Pancreas (tissue), 10 donors: ENCODE data around the gene OGFOD2. TPM values are rescaled to one million over a fixed set of nuclear protein-coding genes. Genes with fewer than 3 reads are reported as not detected.
"Not testable (repeated sequence)": the region's sequence is repeated elsewhere in the genome, so short reads cannot be mapped to it uniquely, and the experiment has no call there.

Experiments used
- ATAC-seq, 4 donors: fragments of 200-7000 bp; cut with Tn5 transposase; one replicate each; pipeline versions ENCODE4 v1.8.0 to v1.9.1; 2020; ENCODE audit warnings: mild to moderate bottlenecking in 4 of 4, moderate library complexity in 4 of 4
- DNase-seq, 6 donors: peaks; one replicate each; pipeline ENCODE4 v3.0.0-alpha.2; 2020
- FAIRE-seq: peaks from 2 replicates; lab custom pipeline; 2012; peaks lifted over from hg19 to GRCh38; lab: Jason Lieb, UNC
- H3K27ac ChIP-seq, 4 donors: fragments of 200-600 bp; sonication (generic); 1 replicate in 3 of 4; 2 replicates in 1 of 4; pipeline versions ENCODE4 v1.5.0 to v1.8.0; 2020
- H3K27me3 ChIP-seq, 4 donors: fragments of 200-600 bp; one replicate each; pipeline ENCODE4 v1.8.0; 2021
- H3K36me3 ChIP-seq, 3 donors: fragments of 200-600 bp; sonication (generic) in 1 of 3; one replicate each; pipeline versions ENCODE4 v1.5.0 to v1.8.0; 2020 to 2021
- H3K4me1 ChIP-seq, 3 donors: fragments of 200-600 bp; one replicate each; pipeline ENCODE4 v1.8.0; 2021
- H3K4me3 ChIP-seq, 4 donors: fragments of 200-600 bp; sonication (generic) in 2 of 4; one replicate each; pipeline versions ENCODE4 v1.5.0 to v1.8.0; 2020 to 2021
- H3K9me3 ChIP-seq, 4 donors: fragments of 200-600 bp; one replicate each; pipeline ENCODE4 v1.8.0; 2021
- WGBS, 2 donors: extraction: QIAGEN DNeasy Blood & Tissue Kit; methylation state at CpG; one replicate each; pipeline ENCODE4 v1.1.7; 2013; 5-methylcytosine and 5-hydroxymethylcytosine counted together
- intact Hi-C, 3 donors: fragments of 100-400 bp; cut with DNase I; formaldehyde crosslinking; loops; one replicate each; pipeline versions ENCODE4 v1.11.1 to v1.14.2; 2022
- polyA plus RNA-seq, 2 donors: library from polyadenylated mRNA; stranded (reverse); fragments of 200-250 nt; gene quantifications; one replicate each; pipeline ENCODE4 v1.2.3, GENCODE V29; 2013
- total RNA-seq, 6 donors: library from RNA; stranded (reverse); fragmentation: NEBNext Ultra II Directional in 4 of 6; extraction: Animal tissue kit (Norgen Biotek cat#: 25700) in 4 of 6; gene quantifications; one replicate each; pipeline versions ENCODE4 v1.2.1 to v1.2.4, GENCODE V29; 2021 to 2023
- TF ChIP-seq, protein P1 (sequence below), 4 donors: fragments of 200-600 bp; sonication (generic) in 3 of 4; IDR thresholded peaks; one replicate each; pipeline versions ENCODE4 v1.5.0 to v1.8.0; 2021; ENCODE audit warnings: antibody characterized with exemption in 4 of 4
- donor health status: healthy with polysubstance abuse.
- donor health status: DM: no; HTN: no; CAD: no; lungs with moderate emphysema.
- donor health status: DM: no; HTN: no; CAD: no.
- donor health status: control.
- donor health status: control.
- donor health status: Bipolar disorder and iron deficiency.
- donor health status: DM: yes; HTN: yes; CAD: no.
- donor health status: DM: no; HTN: no; CAD: no.
- donor health status: DM: no; HTN: no; CAD: no.
- donor health status: DM: yes; HTN: yes; CAD: no.

Gene OGFOD2
- total and polyA plus RNA-seq, 8 donors = 12.9 to 30.9 (median 18.4) TPM

GRCh38 chr12:122939125-122939524, 35.9 kb upstream of the OGFOD2 start:
- ATAC-seq (no peak), FAIRE-seq (no peak), DNase-seq (no peak)
- Histone ChIP-seq H3K4me3 (no peak overlapping the region), H3K4me1 (no peaks in the 10 kb centered on the region), H3K36me3 (no peaks in the 10 kb centered on the region), H3K9me3 (no peaks in the 10 kb centered on the region), H3K27ac (no peak overlapping the region), H3K27me3 (no peaks in the 10 kb centered on the region)
- 94 to 96% methylated on average over 4 of the region's 4 CpGs for WGBS, 2 donors
- intact Hi-C loops = no loop called here
- TF ChIP-seq, protein P1, sequence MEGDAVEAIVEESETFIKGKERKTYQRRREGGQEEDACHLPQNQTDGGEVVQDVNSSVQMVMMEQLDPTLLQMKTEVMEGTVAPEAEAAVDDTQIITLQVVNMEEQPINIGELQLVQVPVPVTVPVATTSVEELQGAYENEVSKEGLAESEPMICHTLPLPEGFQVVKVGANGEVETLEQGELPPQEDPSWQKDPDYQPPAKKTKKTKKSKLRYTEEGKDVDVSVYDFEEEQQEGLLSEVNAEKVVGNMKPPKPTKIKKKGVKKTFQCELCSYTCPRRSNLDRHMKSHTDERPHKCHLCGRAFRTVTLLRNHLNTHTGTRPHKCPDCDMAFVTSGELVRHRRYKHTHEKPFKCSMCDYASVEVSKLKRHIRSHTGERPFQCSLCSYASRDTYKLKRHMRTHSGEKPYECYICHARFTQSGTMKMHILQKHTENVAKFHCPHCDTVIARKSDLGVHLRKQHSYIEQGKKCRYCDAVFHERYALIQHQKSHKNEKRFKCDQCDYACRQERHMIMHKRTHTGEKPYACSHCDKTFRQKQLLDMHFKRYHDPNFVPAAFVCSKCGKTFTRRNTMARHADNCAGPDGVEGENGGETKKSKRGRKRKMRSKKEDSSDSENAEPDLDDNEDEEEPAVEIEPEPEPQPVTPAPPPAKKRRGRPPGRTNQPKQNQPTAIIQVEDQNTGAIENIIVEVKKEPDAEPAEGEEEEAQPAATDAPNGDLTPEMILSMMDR (IDR thresholded peaks at IDR 0.05) = no peak

DNA sequence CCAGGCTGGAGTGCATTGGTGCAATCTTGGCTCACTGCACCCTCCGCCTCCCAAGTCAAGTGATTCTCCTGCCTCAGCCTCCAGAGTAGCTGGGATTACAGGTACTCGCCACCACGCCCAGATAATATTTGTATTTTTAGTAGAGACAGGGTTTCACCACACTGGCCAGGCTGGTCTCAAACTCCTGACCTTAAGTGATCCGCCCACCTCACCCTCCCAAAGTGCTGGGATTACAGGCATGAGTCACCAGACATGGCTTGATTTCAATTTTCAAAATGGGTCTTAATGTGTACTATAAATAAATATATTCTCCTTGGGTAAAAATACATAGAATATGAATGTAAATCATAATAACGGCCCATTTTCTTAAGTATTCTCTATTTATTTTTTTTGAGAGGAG, 33.7 kb upstream of the OGFOD2 start:
- WGBS, 2 donors = 89 to 90% methylated on average over 5 of the region's 5 CpGs
- DNase-seq, FAIRE-seq, ATAC-seq, intact Hi-C loops, H3K27me3 ChIP-seq, H3K9me3 ChIP-seq, H3K4me1 ChIP-seq, H3K4me3 ChIP-seq, H3K36me3 ChIP-seq, H3K27ac ChIP-seq: not testable (repeated sequence)

DNA sequence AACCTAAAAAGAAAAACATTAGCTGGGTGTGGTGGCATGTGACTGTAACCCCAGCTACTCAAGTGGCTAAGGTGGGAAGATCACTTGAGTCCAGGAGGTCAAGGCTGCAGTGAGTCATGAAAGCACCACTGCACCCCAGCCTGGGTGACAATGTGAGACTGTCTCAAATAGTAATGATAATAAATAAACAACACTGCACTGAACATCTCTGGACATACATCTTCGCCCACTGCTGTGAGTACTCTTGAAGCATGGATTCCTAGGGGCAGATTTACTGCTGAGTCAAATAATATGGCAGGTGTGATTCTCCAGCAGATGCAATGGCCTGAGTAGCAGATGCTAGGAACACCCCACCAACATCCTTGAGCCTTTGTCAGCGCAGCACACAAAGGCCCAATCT, 32.4 kb upstream of the OGFOD2 start:
- no peaks in the 10 kb centered on the region for H3K27me3 ChIP-seq
- no peak overlapping the region for H3K27ac ChIP-seq
- ATAC-seq = no peak
- 93 to 95% methylated on average over 2 of the region's 2 CpGs for WGBS, 2 donors
- no peaks in the 10 kb centered on the region for H3K4me1 ChIP-seq
- no peak for DNase-seq
- intact Hi-C loops = no loop called here
- FAIRE-seq = no peak
- no peaks in the 10 kb centered on the region for H3K9me3 ChIP-seq
- no peaks in the 10 kb centered on the region for H3K36me3 ChIP-seq
- no peak overlapping the region for H3K4me3 ChIP-seq
- TF ChIP-seq, protein P1 (IDR thresholded peaks at IDR 0.05) = no peak

- H3K9me3 ChIP-seq = no peaks in the 10 kb centered on the region
- no peak overlapping the region for H3K4me3 ChIP-seq
- peak overlapping the region in 1 of 4 donors; percentile 70 for H3K27ac ChIP-seq
- 83 to 85% methylated on average over 13 of the region's 13 CpGs for WGBS, 2 donors
- no peak for FAIRE-seq
- no peaks in the 10 kb centered on the region for H3K4me1 ChIP-seq
- no peaks in the 10 kb centered on the region for H3K27me3 ChIP-seq
- TF ChIP-seq, protein P1 (IDR thresholded peaks at IDR 0.05) = no peak
- ATAC-seq = no peak
- H3K36me3 ChIP-seq = no peaks in the 10 kb centered on the region
- DNase-seq = no peak
- intact Hi-C loops = no loop called here
These were observed 31.8 kb upstream of the OGFOD2 start for GRCh38 chr12:122943196-122943595.

DNA sequence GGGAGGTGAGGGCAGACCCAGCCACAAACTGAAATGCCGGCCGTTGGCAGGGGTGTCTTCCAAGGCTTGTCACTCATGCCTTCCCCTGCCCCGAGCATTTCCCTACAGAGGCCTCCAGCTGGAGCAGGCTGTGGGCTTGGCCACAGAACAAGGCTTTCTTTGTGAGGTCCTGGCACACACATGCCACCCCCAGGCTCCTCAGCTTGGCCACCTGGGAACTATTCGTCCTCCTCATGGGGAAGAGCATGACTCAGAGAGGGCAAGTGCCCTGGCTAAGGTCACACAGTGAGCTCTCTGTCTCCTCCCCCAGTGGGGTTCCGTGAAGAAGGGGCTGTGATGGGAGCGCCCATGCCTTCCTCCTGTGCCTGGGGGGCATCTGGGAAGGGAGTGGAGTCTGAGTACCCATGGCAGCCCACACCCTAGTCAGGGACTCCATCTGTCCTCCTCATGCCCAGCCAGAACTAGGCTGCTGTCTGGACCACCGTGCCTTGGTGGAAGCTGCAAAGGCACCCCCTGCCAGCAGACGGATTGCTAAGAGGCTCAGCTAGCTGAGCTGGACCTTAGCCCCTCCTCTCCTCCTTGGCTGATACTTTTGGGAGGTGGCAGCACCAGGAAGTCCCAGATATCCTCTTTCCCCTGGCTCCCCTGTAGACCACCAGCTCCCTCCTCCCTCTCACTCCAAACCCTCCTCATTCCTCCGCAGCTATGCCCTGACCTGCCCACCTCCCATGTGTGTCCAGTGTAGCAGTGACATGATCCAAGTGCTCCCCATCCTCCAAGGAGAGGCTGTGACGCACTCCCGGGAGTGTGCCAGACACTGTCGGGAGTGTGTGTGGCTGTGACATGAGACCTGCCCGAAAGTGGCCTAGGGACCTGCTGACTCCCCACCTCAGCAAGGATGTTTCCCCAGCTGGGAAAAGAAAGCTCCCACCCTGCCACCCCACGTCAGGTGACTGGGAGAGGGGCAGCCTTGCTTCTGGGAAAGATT, 30.1 kb upstream of the OGFOD2 start:
- ATAC-seq = peak; percentile 67 to 84 (median 76)
- DNase-seq = peak in 5 of 6 donors; percentile 47 to 83 (median 65)

More for the DNA sequence above, 30.1 kb upstream of the OGFOD2 start:
- Histone ChIP-seq H3K27ac (peak overlapping the region in 3 of 4 donors; percentile 26 to 70 (median 57)), H3K4me1 (no peaks in the 10 kb centered on the region), H3K36me3 (no peaks in the 10 kb centered on the region), H3K9me3 (no peaks in the 10 kb centered on the region), H3K27me3 (no peaks in the 10 kb centered on the region), H3K4me3 (no peak overlapping the region)
- TF ChIP-seq, protein P1 (IDR thresholded peaks at IDR 0.05) = no peak
- 70 to 76% methylated on average over 14 of the region's 14 CpGs for WGBS, 2 donors
- intact Hi-C loops = no loop called here
- FAIRE-seq = no peak
